NCI-H1048 (cell line): ENCODE data around the gene C11orf86.
A peak's percentile ranks its signal among the peaks of the same experiment; 100 is the strongest.
"Not testable (repeated sequence)": the region's sequence is repeated elsewhere in the genome, so short reads cannot be mapped to it uniquely, and the experiment has no call there.

Experiments
- DNase-seq: peaks from one replicate; lab custom pipeline; 2025; lab: John Stamatoyannopoulos, UW

C11orf86 gene

GRCh38 chr11:66967670-66968425 lies 7.3 kb upstream of the C11orf86 start:
- DNase-seq: no peak

GRCh38 chr11:66969584-66970225 lies 5.4 kb upstream of the C11orf86 start:
- DNase-seq: no peak

- DNase-seq: no peak
Measured at GRCh38 chr11:66970371-66970806, 4.7 kb upstream of the C11orf86 start.

- DNase-seq: no peak
Measured at GRCh38 chr11:66970807-66971442, 4.2 kb upstream of the C11orf86 start.

- no peak for DNase-seq
Measured at GRCh38 chr11:66971488-66971887, 3.6 kb upstream of the C11orf86 start.

GRCh38 chr11:66973956-66974580 lies 1.0 kb upstream of the C11orf86 start:
- DNase-seq: no peak

- DNase-seq: no peak
Measured at GRCh38 chr11:66975405-66976027, 412 bp downstream of the C11orf86 start.

- DNase-seq: no peak
Measured at GRCh38 chr11:66976028-66976467, 944 bp downstream of the C11orf86 start.

GRCh38 chr11:66976925-66977324 lies 1.8 kb downstream of the C11orf86 start:
- no peak for DNase-seq

- no peak for DNase-seq
Measured at GRCh38 chr11:66978229-66978628, 3.1 kb downstream of the C11orf86 start.

- no peak for DNase-seq
Measured at GRCh38 chr11:66978717-66979116, 3.6 kb downstream of the C11orf86 start.

GRCh38 chr11:66979336-66979980 lies 4.4 kb downstream of the C11orf86 start:
- DNase-seq: no peak

GRCh38 chr11:66981976-66982578 lies 7.0 kb downstream of the C11orf86 start:
- peak; percentile 14 for DNase-seq

- no peak for DNase-seq
Measured at GRCh38 chr11:66983275-66983924, 8.3 kb downstream of the C11orf86 start.

- no peak for DNase-seq
Measured at GRCh38 chr11:66985508-66986177, 10.5 kb downstream of the C11orf86 start.

- DNase-seq: no peak
Measured at GRCh38 chr11:66986178-66986545, 11.1 kb downstream of the C11orf86 start.

GRCh38 chr11:66987158-66987620 lies 12.1 kb downstream of the C11orf86 start:
- no peak for DNase-seq

- no peak for DNase-seq
Measured at GRCh38 chr11:66987924-66988637, 13.0 kb downstream of the C11orf86 start.

- not testable (repeated sequence) for DNase-seq
Measured at GRCh38 chr11:66988741-66989140, 13.6 kb downstream of the C11orf86 start.
